Inferior parietal cortex (tissue), 1 donor: ENCODE data around the gene MAP3K14.

Experiments used
- DNase-seq: peaks from one replicate; pipeline ENCODE4 v3.0.0-alpha.2; 2016; ENCODE audit errors: extremely low spot score

The MAP3K14 gene

GRCh38 chr17:45300060-45300751, 16.6 kb downstream of the MAP3K14 start:
- DNase-seq = no peak

DNA sequence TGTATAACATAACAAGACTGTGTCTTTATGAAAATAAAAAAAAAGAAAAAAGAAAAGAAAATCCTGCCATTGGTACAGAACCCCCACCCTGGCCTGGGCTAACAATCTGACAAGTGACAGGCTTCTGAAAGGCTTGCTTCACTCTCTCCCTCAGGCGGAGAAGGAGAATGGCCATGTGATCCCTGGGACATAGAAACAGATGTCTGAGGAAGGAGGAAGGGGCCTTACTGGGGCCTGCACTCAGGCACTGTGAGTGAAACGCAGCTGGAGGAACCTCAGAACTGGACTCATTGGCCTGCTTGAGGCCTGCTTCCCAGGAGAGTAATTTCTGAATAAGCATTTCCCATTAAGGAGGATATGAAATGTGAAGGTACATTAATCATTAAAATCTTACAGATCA, 17.5 kb downstream of the MAP3K14 start:
- no peak for DNase-seq

GRCh38 chr17:45298546-45299285, 18.1 kb downstream of the MAP3K14 start:
- DNase-seq = no peak

- no peak for DNase-seq
These were observed 20.0 kb downstream of the MAP3K14 start for GRCh38 chr17:45296833-45297124.

DNA sequence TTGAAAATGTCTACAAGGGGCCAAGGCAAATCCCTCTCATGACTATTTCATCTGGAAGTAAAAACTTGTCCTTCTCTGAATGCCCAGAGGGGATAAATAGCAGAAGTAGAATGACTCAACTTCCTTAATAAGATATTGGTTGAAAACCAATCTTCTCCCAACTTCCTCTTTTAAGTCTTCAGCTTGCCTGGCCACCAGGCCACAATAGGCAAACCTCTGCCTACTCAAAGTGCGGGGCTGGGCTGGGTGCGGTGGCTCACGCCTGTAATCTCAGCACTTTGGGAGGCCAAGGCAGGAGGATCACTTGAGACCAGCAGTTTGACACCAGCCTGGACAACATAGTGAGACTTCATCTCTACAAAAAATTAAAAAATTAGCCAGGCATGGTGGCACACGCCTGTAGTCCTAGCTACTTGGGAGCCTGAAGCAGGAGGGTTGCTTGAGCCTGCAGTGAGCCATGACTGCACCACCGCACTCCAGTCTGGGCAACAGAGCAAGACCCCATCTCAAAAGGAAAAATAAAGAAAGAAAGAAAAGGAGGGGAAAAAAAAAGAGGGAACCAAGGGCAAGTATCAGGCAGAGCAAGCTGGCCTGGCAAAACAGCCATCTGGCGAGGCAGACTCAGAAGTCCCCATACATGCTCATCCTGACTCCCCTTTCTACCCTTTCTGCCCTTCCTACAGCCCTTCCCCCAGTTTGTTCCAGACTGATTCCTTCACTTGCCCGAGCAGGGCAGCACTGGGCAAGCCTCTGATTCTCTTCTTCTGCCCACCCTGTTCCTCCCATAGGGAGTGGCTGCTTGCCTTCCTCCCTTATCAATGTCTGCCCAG, 20.6 kb downstream of the MAP3K14 start:
- DNase-seq = no peak

DNA sequence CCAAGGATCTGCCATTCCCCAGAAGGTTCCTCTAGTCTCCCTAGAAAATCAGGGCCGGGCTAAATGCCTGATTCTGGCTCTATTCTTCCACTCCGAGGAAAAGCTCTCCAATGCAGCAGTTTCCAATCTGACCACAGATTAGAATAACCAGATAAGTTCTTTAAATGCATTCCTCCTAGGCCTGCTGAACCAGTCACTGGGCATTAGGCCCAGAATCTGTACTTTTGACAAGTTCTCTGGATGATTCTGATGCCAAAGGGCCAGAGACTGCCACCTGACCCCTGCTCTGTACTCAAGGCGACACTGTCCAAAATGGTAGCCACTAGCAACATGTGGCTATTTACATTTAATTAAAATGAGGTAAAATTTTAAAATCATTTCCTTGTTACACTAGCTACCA, 22.3 kb downstream of the MAP3K14 start:
- DNase-seq = no peak

GRCh38 chr17:45293413-45294211, 23.2 kb downstream of the MAP3K14 start:
- DNase-seq = peak; percentile 65

- no peak for DNase-seq
These were observed 24.0 kb downstream of the MAP3K14 start for GRCh38 chr17:45292696-45293412.

DNA sequence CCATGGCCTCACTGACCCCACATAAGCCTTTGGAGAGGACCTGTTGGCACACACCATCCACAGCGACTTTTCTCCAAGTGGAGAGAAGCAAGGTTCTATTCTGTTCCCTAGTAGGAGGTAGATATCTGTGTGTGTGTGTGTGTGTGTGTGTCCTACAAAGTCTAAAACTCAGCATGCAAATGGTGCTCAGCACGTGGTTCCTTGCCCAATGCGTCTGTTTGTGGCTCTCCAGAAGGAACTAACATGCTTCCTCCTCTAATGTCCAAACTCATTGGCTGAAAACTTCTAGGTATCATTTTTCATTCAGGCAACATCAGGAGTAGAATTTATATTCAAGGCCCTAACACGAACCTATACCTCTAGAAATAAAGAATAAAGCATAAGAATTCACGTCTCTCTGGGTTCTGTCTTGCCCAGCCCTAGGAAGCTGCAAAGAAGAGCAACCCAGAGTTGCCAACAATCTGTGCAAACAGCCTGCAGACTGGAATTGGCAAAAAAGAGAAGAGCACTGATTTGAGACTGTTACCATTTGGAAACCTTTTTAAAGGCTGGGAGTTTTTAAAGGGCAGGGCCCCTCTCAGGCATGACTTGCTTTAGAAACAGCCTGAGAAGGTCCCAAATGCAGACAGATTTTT, 25.5 kb downstream of the MAP3K14 start:
- DNase-seq = no peak

DNA sequence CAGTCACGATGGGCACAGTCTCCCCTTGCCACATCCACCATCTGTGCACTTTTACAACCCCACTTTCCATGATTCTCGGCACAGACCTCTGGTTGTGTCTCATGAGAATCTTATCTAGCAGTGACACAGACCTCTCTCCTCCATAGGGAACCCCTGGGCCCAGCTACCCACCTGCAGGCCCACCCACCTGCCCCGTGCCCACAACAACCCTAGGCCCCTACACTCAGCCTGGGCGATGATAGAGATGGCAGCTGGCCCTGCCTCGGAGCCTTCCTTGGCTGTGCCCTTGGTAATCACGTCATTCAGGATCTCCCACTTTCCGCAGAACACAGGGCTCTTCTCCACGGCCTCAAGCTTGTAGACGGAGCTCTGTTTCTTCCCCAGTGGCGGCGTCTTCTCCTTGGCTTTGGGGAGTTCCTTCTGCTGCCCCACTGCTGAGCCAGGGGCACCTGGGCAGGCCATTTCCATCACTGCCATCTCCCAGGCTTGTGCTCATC, 26.5 kb downstream of the MAP3K14 start:
- DNase-seq = no peak

DNA sequence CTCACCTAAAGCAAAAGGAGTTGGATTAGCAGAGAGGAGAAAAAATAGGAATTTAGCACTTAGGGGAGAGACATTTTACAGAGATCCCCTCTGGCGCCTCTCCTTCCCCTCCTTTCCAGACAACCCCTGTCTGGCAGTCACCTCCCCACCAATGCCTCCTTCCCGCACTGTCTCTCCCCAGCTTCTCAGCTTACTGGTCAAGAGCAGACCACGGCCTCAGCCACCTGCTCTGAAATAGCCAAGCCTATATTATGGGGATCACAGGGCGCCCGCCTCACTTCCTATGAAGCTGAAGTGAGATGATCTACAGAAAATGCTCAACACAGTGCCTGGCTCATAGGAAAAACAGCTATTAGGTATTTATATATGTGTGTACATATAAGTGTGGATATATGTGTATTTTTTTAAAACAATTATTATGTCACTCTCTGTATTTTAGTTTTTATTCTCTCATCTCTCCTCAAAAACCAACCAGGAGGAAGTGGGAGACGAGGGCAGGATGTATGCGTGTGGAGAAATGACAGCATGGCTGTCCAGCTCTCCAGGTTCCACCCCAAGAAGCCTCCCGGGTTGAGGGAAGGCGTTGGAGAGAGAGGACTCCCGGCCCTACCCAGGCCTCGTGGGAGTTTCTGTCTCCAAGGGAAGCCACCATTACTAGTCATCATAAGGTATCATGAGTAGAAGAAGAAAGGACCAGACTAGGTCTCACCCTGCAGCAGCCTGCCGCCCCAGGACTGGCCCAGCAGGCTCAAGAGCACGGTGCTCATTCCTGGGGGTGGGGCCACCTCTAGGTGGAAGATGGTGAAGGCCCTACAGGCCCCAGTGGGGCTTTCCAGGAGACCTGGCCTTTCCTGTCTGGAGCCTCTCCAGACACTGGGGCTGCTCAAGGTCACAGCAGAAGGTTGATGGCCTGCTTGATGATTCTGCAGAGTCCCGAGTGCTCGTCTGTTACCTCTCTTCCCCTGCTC, 27.2 kb downstream of the MAP3K14 start:
- DNase-seq = no peak

GRCh38 chr17:45288825-45289224, 28.0 kb downstream of the MAP3K14 start:
- no peak for DNase-seq

DNA sequence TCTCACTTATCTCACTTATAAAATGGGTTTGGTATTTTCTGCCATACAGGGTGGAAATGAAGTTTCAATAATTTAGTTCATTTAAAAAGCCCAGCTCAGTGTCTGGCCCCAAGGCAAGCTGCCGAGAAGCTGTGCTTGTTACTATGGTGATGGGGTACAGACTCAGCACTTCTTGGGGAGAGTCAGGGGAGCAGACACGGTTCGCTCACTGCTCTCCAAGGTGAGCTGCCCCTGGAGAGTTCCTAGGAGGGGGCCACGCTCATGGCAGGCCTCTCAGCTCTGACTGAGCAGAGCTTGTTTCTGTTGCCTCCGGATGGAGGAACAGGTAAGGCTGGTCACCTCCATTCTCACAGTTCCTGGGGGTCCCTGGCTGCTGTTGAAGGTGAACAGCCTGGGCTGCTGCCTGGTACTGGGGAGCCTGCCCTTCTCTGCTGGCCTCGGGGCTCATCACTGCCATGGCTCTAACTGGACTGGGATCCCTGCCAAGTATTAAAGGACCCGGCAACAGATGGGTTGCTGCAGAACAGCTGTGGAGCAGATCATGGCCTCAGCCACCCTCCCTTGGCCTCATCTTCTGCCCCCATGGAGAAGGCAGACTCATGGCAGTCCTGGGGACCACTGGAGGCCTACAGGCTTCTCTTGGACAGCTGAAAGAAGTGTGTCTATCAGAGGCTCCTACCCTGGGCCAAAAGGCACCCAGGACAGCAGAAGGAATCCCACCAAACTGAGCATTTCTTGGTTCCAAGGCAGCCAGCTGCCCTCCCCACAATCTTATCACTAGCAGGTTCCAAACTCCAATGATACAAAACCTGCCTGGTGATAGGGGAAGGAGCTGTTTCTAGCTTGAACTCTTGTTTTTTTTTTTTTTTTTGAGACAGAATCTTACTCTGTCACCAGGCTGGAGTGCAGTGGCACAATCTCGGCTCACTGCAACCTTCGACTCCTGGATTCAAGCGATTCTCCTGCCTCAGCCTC, 29.0 kb downstream of the MAP3K14 start:
- no peak for DNase-seq

DNA sequence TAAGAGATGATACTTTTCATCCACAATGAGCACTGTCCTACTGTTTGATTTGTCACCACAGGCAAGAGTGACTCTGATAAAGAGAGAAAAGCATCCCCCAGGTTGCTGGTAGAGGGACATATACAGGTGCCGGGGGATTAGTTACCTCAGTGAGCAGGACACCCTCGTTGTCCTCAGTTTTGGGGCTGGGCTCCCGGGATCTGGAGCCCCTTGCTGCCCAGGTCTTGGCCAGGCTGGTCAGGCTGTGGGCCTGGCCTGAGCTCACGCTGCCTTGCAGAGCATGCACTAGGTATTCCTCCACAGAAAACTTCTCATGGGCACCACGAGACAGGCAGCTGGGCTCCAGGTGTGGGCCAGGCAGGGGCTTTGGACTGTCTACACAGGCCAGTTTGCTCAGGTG, 30.5 kb downstream of the MAP3K14 start:
- DNase-seq = no peak

DNA sequence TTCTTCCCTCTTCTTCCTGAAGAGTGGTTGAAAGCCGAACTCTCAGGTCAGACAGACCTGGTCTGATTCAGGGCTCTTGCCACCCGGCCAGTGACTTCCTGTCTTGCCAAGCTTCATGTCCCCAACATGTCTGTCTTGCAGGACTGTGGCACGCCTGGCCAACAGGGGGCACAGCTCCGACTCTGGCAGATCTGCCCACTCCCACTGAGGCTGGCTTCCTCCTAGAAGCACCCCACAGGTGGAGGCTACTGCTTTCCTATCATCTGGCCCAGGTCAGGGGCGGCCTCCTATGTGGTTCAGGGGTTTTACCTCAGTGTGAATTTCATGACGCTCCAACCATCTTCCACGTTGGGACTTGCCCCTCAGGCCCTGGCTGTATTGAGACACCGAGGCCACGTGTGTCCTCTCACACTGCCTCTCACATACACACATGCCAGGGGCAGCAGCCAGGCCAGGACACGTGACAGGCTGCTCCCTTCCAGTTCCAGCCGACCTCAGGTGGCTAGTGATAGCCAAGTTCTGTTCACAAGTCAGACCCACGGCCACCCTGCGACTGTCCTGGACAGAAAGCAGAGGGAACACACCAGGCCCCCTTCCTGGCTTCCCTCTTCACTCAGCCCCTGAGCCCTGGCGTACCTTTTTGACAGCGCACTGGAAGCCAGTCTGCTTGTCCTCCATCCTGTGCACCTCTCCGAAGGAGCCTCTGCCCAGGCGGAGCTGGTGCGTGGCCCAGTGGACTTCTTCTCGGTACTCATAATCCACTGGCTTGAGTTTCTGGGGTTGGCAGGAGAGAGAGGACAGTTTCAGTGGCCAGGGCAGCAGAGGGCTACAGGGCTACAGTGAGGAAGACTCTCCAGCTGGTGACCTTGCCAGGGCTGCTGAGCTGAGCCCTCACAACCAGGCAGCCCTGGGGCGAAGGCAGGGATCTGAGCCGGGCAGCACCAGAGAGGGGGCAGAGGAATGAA, 32.4 kb downstream of the MAP3K14 start:
- no peak for DNase-seq

GRCh38 chr17:45283711-45284110, 33.1 kb downstream of the MAP3K14 start:
- no peak for DNase-seq
